Gastroesophageal sphincter (tissue), 4 donors: ENCODE measurements around the gene YPEL1. TPM values are rescaled to one million over a fixed set of nuclear protein-coding genes. Genes with fewer than 3 reads are reported as not detected.
"Not testable (repeated sequence)": the region's sequence is repeated elsewhere in the genome, so short reads cannot be mapped to it uniquely, and the experiment has no call there.

Experiments used
- ATAC-seq: fragments of 150-250 bp; one replicate; pipeline ENCODE4 v1.9.1; 2016; ENCODE audit warnings: mild to moderate bottlenecking, moderate library complexity
- H3K27ac ChIP-seq, 4 donors: fragments of 200-600 bp; sonication (generic) in 3 of 4; 1 replicate in 3 of 4; 2 replicates in 1 of 4; pipeline ENCODE4 v1.5.1; 2016 to 2019
- H3K27me3 ChIP-seq: fragments of 200-600 bp; sonication (generic); one replicate; pipeline ENCODE4 v1.5.1; 2019
- H3K36me3 ChIP-seq, 2 donors: fragments of 200-600 bp; sonication (generic); one replicate each; pipeline ENCODE4 v1.5.1; 2019; ENCODE audit warnings: control low read depth in 1 of 2
- H3K4me1 ChIP-seq, 3 donors: fragments of 200-600 bp; sonication (generic); 1 replicate in 2 of 3; 2 replicates in 1 of 3; pipeline ENCODE4 v1.5.1; 2016 to 2019; ENCODE audit warnings: control low read depth in 2 of 3
- H3K4me3 ChIP-seq, 2 donors: fragments of 200-600 bp; sonication (generic); one replicate each; pipeline ENCODE4 v1.5.1; 2019; ENCODE audit warnings: mild to moderate bottlenecking in 1 of 2, moderate library complexity in 1 of 2
- H3K9me3 ChIP-seq, 3 donors: fragments of 200-600 bp; sonication (generic); one replicate each; pipeline ENCODE4 v1.5.1; 2017 to 2019; ENCODE audit warnings: control low read depth in 2 of 3
- EP300 ChIP-seq: sonication (generic); formaldehyde crosslinking; IDR thresholded peaks from one replicate; pipeline ENCODE4 v1.6.1; 2017; ENCODE audit warnings: antibody characterized with exemption, mild to moderate bottlenecking
- POLR2A ChIP-seq, 2 donors: fragments of 450-650 bp; IDR thresholded peaks; one replicate each; pipeline ENCODE4 v1.6.1; 2017; ENCODE audit warnings: antibody characterized with exemption in 2 of 2, mild to moderate bottlenecking in 2 of 2, moderate library complexity in 1 of 2
- POLR2AphosphoS5 ChIP-seq: sonication (generic); formaldehyde crosslinking; IDR thresholded peaks from one replicate; pipeline ENCODE4 v1.6.1; 2017; ENCODE audit warnings: antibody characterized with exemption
- WGBS, 2 donors: methylation state at CpG; one replicate each; pipeline ENCODE4 v1.1.5; 2018; ENCODE audit warnings: low coverage in 1 of 2; 5-methylcytosine and 5-hydroxymethylcytosine counted together
- total RNA-seq, 4 donors: library from RNA; depleted of rRNA; stranded (reverse); fragments of >200 nt; gene quantifications; one replicate each; pipeline ENCODE4 v1.1.0, GENCODE V29; 2016
- TF ChIP-seq, protein P1 (sequence below), 4 experiments: fragments of 200-600 bp in 2 of 4; fragments of 450-650 bp in 2 of 4; sonication (generic) in 1 of 4; IDR thresholded peaks; one replicate each; pipeline ENCODE4 v1.5.1; 2017 to 2019; ENCODE audit warnings: antibody characterized with exemption in 4 of 4, mild to moderate bottlenecking in 2 of 4, moderate library complexity in 2 of 4

YPEL1 gene
- total RNA-seq, 4 donors from 2014 or later: 11.6 to 23.1 (median 15.8) TPM

DNA sequence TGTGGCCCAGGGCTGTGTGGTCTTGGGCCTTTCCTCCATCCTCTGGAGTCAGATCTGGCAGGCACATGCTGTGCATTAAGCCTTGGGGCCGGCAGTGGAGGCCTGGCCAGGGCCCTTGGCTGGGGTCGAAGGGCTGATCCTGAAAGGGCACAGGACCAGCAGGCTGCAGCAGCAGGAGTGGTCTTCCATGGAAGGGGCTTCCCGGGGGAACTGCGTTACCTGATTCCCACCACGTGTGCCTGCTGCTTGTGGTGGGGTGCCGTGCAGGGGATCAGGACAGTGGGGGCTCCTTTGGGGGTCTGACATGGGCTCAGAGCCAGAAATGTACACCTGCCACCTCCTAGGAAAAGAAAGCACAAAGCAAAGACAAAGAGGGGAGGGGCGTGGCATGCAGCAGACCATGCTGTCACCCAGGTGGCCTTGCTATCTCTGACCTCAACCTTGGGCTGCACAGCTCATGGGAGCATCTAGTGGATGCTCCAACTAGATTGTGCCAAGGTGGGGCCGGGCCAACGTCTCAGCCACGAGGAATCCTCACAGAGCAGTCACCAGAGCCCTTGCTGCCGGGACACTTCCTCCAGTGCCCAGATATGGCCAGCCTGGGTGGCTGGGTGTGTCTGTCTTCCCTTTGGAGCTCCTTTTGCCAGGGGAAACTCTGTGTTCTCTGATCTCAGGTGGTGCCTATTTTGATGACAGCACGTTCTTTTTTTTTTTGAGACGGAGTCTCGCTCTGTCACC, 17.9 kb upstream of the YPEL1 start:
- H3K9me3 ChIP-seq: no peaks in the 10 kb centered on the region
- no peak overlapping the region for H3K27ac ChIP-seq
- WGBS, 2 donors: 40 to 100% methylated on average over 1 to 2 of the region's 14 CpGs
- no peak overlapping the region for H3K4me3 ChIP-seq
- no peak for TF ChIP-seq POLR2A (IDR thresholded peaks at IDR 0.05)
- TF ChIP-seq EP300: no peak
- TF ChIP-seq POLR2AphosphoS5: no peak
- TF ChIP-seq, protein P1, sequence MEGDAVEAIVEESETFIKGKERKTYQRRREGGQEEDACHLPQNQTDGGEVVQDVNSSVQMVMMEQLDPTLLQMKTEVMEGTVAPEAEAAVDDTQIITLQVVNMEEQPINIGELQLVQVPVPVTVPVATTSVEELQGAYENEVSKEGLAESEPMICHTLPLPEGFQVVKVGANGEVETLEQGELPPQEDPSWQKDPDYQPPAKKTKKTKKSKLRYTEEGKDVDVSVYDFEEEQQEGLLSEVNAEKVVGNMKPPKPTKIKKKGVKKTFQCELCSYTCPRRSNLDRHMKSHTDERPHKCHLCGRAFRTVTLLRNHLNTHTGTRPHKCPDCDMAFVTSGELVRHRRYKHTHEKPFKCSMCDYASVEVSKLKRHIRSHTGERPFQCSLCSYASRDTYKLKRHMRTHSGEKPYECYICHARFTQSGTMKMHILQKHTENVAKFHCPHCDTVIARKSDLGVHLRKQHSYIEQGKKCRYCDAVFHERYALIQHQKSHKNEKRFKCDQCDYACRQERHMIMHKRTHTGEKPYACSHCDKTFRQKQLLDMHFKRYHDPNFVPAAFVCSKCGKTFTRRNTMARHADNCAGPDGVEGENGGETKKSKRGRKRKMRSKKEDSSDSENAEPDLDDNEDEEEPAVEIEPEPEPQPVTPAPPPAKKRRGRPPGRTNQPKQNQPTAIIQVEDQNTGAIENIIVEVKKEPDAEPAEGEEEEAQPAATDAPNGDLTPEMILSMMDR (IDR thresholded peaks at IDR 0.05): no peak
- H3K27me3 ChIP-seq: no peaks in the 10 kb centered on the region
- ATAC-seq: no peak
- peaks cover 0 to 22% of the 10 kb centered on the region in 2 donors for H3K36me3 ChIP-seq
- H3K4me1 ChIP-seq: peaks cover 0 to 29% (median 16%) of the 10 kb centered on the region in 3 donors

DNA sequence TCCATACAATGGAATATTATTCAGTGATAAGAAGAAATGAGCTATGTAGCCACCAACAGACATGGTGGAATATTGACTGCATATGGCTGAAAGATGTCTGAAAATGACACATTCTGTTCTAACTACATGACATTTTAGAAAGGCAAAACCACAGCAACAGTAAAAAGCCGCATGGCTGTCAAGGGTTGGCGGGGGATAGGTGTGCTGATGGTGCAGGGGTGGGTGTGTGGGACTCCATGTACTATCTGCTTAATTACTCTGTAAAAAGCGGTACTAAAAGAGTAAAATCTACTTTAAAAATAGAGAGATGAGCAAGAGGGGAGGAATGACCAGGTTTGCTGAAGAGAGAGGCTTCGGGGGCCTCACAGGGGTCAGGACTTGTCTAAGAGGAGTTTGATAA, 16.7 kb upstream of the YPEL1 start:
- Histone ChIP-seq H3K36me3 (peaks cover 0 to 10% of the 10 kb centered on the region in 2 donors), H3K4me3 (no peak overlapping the region), H3K4me1 (peaks cover 0 to 29% (median 16%) of the 10 kb centered on the region in 3 donors), H3K9me3 (no peaks in the 10 kb centered on the region), H3K27ac (no peak overlapping the region), H3K27me3 (no peaks in the 10 kb centered on the region)
- no peak for ATAC-seq
- TF ChIP-seq, protein P1 (IDR thresholded peaks at IDR 0.05): no peak
- TF ChIP-seq EP300: no peak
- WGBS, 2 donors: 87 to 100% methylated on average over 4 of the region's 4 CpGs

DNA sequence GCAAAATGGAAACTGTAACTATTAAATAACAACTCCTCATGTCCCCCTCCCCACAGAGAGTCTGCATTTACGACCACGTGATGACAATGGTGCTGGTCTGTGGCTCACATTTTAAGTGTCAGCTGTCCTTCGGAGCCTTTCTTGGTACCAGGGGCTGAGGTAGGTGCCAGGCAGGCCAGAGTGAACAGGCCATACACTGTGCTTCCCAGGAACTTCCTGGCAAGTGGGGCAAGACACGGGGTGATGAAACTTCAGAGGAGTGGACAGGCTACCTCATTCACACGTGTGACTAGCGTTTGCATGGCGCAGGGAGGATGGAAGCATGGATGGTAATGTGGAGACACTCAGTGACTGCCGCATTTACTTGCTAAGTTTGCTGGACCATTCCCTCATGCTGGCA, 10.4 kb upstream of the YPEL1 start:
- Histone ChIP-seq H3K9me3 (no peaks in the 10 kb centered on the region), H3K27ac (no peak overlapping the region), H3K36me3 (no peaks in the 10 kb centered on the region), H3K27me3 (no peaks in the 10 kb centered on the region), H3K4me1 (no peaks in the 10 kb centered on the region), H3K4me3 (no peak overlapping the region)
- WGBS, 2 donors: 79% methylated on average over 5 of the region's 8 CpGs; no CpG with 5 or more reads in 1 of the 2 donors
- ATAC-seq: no peak
- TF ChIP-seq EP300 (no peak), POLR2A (IDR thresholded peaks at IDR 0.05) (no peak), POLR2AphosphoS5 (no peak)
- TF ChIP-seq, protein P1 (IDR thresholded peaks at IDR 0.05): no peak

DNA sequence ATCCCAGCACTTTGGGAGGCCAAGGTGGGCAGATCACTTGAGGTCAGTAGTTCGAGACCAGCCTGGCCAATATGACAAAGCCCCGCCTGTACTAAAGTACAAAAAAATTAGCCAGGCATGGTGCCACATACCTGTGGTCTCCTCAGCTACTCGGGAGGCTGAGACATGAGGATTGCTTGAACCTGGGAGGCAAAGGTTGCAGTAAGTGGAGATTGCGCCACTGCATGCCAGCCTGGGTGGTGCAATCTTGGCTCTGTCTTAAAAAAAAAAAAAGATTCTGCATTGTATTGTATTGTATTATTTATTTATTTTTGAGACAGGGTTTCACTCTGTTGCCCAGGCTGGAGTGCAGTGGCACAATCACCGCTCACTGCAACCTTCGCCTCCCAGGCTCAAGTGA, 9.3 kb upstream of the YPEL1 start:
- H3K27me3 ChIP-seq, H3K9me3 ChIP-seq, H3K27ac ChIP-seq, H3K4me1 ChIP-seq, H3K36me3 ChIP-seq, H3K4me3 ChIP-seq, ATAC-seq: not testable (repeated sequence)
- 85 to 92% methylated on average over 3 to 4 of the region's 6 CpGs for WGBS, 2 donors

DNA sequence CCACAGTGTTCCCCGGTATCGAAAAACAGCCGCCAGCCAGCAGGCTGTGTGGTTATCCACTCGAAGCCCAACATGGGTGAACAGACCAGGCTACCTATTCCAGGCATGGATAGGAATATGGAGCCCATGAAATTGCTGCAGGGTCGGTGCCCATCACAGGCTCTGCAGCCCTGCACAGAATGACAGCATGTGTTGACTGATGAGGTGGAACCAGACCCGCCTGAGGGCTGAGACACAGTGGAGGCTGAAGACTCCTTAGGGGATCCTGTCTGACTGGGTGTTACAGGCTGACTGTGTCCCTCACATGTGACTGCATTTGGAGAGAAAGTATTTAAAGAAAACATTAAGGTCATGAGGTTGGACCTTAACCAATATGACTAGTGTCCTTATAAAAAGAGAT, 6.2 kb upstream of the YPEL1 start:
- no peak for ATAC-seq
- 70% methylated on average over 4 of the region's 6 CpGs; no CpG with 5 or more reads in 1 of the 2 donors for WGBS, 2 donors

More for the DNA sequence above, 6.2 kb upstream of the YPEL1 start:
- Histone ChIP-seq H3K4me3 (no peak overlapping the region), H3K36me3 (no peaks in the 10 kb centered on the region), H3K27ac (no peak overlapping the region), H3K4me1 (no peaks in the 10 kb centered on the region), H3K9me3 (no peaks in the 10 kb centered on the region), H3K27me3 (no peaks in the 10 kb centered on the region)
- TF ChIP-seq, protein P1 (IDR thresholded peaks at IDR 0.05): no peak
- no peak for TF ChIP-seq EP300
- TF ChIP-seq POLR2A (IDR thresholded peaks at IDR 0.05): no peak
- no peak for TF ChIP-seq POLR2AphosphoS5
